ENCODE measurements around the gene PLXNB1. TPM values are rescaled to one million over a fixed set of nuclear protein-coding genes. Genes with fewer than 3 reads are reported as not detected.

The PLXNB1 gene
- total and polyA plus RNA-seq, 2 of the 13 experiments (the other 11 are each of a cell fraction or from before 2014, with no cell fraction given) = 86.0 to 143 TPM

DNA sequence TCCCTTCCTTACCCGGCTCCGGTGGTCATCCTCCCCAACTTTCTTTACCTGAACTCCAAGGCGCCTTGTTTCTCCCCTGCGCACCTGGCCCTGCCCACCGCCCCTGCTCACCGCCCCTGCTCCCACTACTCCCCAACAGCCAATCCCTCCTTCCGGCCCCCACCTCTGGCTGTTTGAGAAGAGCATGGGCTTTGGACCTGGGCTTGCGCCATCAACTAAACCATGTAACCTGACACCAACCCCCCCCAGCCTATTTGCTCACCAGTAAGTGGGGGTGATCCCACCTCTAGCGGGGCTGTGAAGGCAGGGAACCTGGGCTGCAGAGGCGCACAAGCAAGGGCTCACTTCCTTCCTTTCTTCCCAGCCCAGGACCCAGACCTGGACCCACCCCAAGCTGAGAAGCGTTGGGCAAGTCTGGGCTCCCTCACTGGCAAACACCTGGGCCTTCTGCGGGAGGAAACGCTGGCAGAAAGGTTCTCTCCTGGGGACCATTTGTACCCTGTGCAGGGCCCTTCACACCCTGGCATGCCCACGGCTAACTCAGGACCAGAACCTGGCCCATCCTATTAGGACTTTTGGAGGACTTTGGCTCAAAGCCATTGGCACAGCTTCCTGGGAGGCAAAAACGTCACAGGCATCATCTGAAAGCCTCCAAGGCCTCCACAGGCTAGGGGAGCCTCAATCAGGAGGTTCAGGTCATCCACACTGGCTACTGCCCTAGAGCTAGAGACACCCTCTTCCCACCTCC lies at the start of gene PLXNB1 (continued):
- no peak for TF ChIP-seq GABPA (IDR thresholded peaks at IDR 0.05; ENCODE audit: low read depth, low read length)
- TF ChIP-seq GABPA (CRISPR knock-in tag; IDR thresholded peaks at IDR 0.05; ENCODE audit: low read depth) = peak; percentile 88
- TF ChIP-seq RBAK (CRISPR knock-in tag; IDR thresholded peaks at IDR 0.05) = no peak; the same call in 1 of the 2 replicates
- TF ChIP-seq ZC3H13 (CRISPR knock-in tag; IDR thresholded peaks at IDR 0.05) = peak; percentile 96
- 0 out of 2 replicates have a peak, but pooled peaks have one; percentile 18 for TF ChIP-seq SP2 (CRISPR knock-in tag; IDR thresholded peaks at IDR 0.05)
- no peak for TF ChIP-seq ZFP82 (CRISPR knock-in tag; IDR thresholded peaks at IDR 0.05; ENCODE audit: borderline replicate concordance)
- TF ChIP-seq, protein P1, sequence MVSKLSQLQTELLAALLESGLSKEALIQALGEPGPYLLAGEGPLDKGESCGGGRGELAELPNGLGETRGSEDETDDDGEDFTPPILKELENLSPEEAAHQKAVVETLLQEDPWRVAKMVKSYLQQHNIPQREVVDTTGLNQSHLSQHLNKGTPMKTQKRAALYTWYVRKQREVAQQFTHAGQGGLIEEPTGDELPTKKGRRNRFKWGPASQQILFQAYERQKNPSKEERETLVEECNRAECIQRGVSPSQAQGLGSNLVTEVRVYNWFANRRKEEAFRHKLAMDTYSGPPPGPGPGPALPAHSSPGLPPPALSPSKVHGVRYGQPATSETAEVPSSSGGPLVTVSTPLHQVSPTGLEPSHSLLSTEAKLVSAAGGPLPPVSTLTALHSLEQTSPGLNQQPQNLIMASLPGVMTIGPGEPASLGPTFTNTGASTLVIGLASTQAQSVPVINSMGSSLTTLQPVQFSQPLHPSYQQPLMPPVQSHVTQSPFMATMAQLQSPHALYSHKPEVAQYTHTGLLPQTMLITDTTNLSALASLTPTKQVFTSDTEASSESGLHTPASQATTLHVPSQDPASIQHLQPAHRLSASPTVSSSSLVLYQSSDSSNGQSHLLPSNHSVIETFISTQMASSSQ (IDR thresholded peaks at IDR 0.05; ENCODE audit: low read depth) = peak; percentile 89
- TF ChIP-seq, protein P1 (CRISPR knock-in tag; IDR thresholded peaks at IDR 0.05; ENCODE audit: borderline replicate concordance) = peak; percentile 95
- TF ChIP-seq, protein P2, sequence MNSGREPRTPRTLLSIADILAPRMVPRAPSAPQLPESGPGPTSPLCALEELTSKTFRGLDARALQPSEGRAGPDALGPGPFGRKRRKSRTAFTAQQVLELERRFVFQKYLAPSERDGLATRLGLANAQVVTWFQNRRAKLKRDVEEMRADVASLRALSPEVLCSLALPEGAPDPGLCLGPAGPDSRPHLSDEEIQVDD (CRISPR knock-in tag; IDR thresholded peaks at IDR 0.05; ENCODE audit: borderline replicate concordance) = no peak
- no peak for TF ChIP-seq CENPX (CRISPR knock-in tag; IDR thresholded peaks at IDR 0.05)
- no peak for TF ChIP-seq REXO4 (CRISPR knock-in tag; IDR thresholded peaks at IDR 0.05; ENCODE audit: borderline replicate concordance)
- TF ChIP-seq ZNF121 (CRISPR knock-in tag; IDR thresholded peaks at IDR 0.05) = peak; percentile 66
- TF ChIP-seq KDM2A (CRISPR knock-in tag; IDR thresholded peaks at IDR 0.05; ENCODE audit: borderline replicate concordance, low read depth) = peak; percentile 56; the same call in 1 of the 2 replicates
- 0 out of 2 replicates have a peak, but pooled peaks have one; percentile 64 for TF ChIP-seq ZNF235 (CRISPR knock-in tag; IDR thresholded peaks at IDR 0.05; ENCODE audit: borderline replicate concordance)
- TF ChIP-seq, protein P3, sequence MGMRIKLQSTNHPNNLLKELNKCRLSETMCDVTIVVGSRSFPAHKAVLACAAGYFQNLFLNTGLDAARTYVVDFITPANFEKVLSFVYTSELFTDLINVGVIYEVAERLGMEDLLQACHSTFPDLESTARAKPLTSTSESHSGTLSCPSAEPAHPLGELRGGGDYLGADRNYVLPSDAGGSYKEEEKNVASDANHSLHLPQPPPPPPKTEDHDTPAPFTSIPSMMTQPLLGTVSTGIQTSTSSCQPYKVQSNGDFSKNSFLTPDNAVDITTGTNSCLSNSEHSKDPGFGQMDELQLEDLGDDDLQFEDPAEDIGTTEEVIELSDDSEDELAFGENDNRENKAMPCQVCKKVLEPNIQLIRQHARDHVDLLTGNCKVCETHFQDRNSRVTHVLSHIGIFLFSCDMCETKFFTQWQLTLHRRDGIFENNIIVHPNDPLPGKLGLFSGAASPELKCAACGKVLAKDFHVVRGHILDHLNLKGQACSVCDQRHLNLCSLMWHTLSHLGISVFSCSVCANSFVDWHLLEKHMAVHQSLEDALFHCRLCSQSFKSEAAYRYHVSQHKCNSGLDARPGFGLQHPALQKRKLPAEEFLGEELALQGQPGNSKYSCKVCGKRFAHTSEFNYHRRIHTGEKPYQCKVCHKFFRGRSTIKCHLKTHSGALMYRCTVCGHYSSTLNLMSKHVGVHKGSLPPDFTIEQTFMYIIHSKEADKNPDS (CRISPR knock-in tag; IDR thresholded peaks at IDR 0.05) = peak; percentile 91
- no peak for TF ChIP-seq ZNF761 (CRISPR knock-in tag; conservative IDR thresholded peaks at IDR 0.05)
- no peak for TF ChIP-seq ZNF776 (CRISPR knock-in tag; IDR thresholded peaks at IDR 0.05)
- TF ChIP-seq, protein P4, sequence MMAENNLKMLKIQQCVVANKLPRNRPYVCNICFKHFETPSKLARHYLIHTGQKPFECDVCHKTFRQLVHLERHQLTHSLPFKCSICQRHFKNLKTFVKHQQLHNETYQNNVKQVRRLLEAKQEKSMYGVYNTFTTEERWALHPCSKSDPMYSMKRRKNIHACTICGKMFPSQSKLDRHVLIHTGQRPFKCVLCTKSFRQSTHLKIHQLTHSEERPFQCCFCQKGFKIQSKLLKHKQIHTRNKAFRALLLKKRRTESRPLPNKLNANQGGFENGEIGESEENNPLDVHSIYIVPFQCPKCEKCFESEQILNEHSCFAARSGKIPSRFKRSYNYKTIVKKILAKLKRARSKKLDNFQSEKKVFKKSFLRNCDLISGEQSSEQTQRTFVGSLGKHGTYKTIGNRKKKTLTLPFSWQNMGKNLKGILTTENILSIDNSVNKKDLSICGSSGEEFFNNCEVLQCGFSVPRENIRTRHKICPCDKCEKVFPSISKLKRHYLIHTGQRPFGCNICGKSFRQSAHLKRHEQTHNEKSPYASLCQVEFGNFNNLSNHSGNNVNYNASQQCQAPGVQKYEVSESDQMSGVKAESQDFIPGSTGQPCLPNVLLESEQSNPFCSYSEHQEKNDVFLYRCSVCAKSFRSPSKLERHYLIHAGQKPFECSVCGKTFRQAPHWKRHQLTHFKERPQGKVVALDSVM (CRISPR knock-in tag; IDR thresholded peaks at IDR 0.05) = peak; percentile 55; the same call in 1 of the 2 replicates
- TF ChIP-seq RFXAP (CRISPR knock-in tag; IDR thresholded peaks at IDR 0.05; ENCODE audit: borderline replicate concordance) = peak; percentile 86; the same call in 1 of the 2 replicates

Measured in HepG2 (cell line).